HG03135 (cell line): ENCODE measurements around the gene DSTN.
"Not testable (repeated sequence)": the region's sequence is repeated elsewhere in the genome, so short reads cannot be mapped to it uniquely, and the experiment has no call there.

Source experiments
- ATAC-seq: cut with Tn5 transposase; IDR thresholded peaks from one replicate; pipeline ENCODE4 v1.9.1; 2021; ENCODE audit warnings: mild to moderate bottlenecking, moderate library complexity; ENCODE audit not compliant: unreplicated experiment

The DSTN gene

GRCh38 chr20:17648791-17649730 is 79.2 kb downstream of the DSTN start:
- no peak for ATAC-seq

GRCh38 chr20:17650301-17651128 is 80.6 kb downstream of the DSTN start:
- ATAC-seq, result no peak

- ATAC-seq, result no peak
Measured at GRCh38 chr20:17651129-17651759, 81.4 kb downstream of the DSTN start.

- ATAC-seq, result no peak
Measured at GRCh38 chr20:17651760-17652388, 82.0 kb downstream of the DSTN start.

- ATAC-seq, result no peak
Measured at GRCh38 chr20:17652411-17652810, 82.5 kb downstream of the DSTN start.

- no peak for ATAC-seq
Measured at GRCh38 chr20:17653835-17654648, 84.2 kb downstream of the DSTN start.

GRCh38 chr20:17654649-17655285 is 84.9 kb downstream of the DSTN start:
- no peak for ATAC-seq

GRCh38 chr20:17655286-17655651 is 85.4 kb downstream of the DSTN start:
- no peak for ATAC-seq

- ATAC-seq, result no peak
Measured at GRCh38 chr20:17655865-17656479, 86.1 kb downstream of the DSTN start.

GRCh38 chr20:17657079-17657825 is 87.4 kb downstream of the DSTN start:
- no peak for ATAC-seq

- ATAC-seq, result no peak
Measured at GRCh38 chr20:17657898-17658647, 88.2 kb downstream of the DSTN start.

GRCh38 chr20:17658648-17658993 is 88.7 kb downstream of the DSTN start:
- ATAC-seq, result no peak

- not testable (repeated sequence) for ATAC-seq
Measured at GRCh38 chr20:17659344-17659743, 89.5 kb downstream of the DSTN start.
